Peyer's patch (tissue), 4 donors: ENCODE results near the gene GMFB.

ENCODE experiments used
- POLR2A ChIP-seq, 2 donors: fragments of 450-650 bp; IDR thresholded peaks; one replicate each; pipeline ENCODE4 v1.5.1; 2017; ENCODE audit warnings: antibody characterized with exemption in 2 of 2, mild to moderate bottlenecking in 2 of 2, moderate library complexity in 2 of 2
- TF ChIP-seq, protein P1 (sequence below), 6 experiments: fragments of 450-650 bp in 4 of 6; fragments of 200-600 bp in 2 of 6; sonication (generic) in 1 of 6; IDR thresholded peaks; one replicate each; pipeline ENCODE4 v1.5.1; 2017 to 2019; ENCODE audit warnings: antibody characterized with exemption in 6 of 6, mild to moderate bottlenecking in 3 of 6, moderate library complexity in 1 of 6

DNA sequence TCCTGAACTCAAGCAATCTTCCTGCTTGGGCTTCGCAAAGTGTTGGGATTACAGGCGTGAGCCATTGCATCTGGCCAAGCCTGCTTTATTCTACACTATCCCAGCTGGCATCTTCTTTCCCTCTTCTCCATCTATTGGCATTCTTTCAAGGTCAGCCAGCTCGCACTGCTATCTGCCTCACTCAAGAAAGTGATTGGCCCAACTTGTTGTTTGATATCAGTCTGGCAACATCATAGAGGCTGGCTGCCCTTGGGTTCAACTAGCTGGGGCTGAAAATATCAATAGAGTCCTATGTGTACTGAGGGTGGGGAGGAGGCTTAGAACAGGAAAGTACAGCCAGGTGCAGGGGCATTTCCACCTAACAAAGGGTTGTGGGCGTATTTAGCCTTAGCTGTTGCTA lies 17.1 kb downstream of the GMFB start:
- TF ChIP-seq, protein P1, sequence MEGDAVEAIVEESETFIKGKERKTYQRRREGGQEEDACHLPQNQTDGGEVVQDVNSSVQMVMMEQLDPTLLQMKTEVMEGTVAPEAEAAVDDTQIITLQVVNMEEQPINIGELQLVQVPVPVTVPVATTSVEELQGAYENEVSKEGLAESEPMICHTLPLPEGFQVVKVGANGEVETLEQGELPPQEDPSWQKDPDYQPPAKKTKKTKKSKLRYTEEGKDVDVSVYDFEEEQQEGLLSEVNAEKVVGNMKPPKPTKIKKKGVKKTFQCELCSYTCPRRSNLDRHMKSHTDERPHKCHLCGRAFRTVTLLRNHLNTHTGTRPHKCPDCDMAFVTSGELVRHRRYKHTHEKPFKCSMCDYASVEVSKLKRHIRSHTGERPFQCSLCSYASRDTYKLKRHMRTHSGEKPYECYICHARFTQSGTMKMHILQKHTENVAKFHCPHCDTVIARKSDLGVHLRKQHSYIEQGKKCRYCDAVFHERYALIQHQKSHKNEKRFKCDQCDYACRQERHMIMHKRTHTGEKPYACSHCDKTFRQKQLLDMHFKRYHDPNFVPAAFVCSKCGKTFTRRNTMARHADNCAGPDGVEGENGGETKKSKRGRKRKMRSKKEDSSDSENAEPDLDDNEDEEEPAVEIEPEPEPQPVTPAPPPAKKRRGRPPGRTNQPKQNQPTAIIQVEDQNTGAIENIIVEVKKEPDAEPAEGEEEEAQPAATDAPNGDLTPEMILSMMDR (IDR thresholded peaks at IDR 0.05): no peak
- TF ChIP-seq POLR2A (IDR thresholded peaks at IDR 0.05): no peak
